Endothelial cell of umbilical vein (primary cell): ENCODE results near the gene NDUFS2. TPM values are rescaled to one million over a fixed set of nuclear protein-coding genes. Genes with fewer than 3 reads are reported as not detected.

ENCODE experiments used
- BruUV-seq: library from RNA; stranded (reverse); fragments of 400-500 nt; replicated peaks from 2 replicates; lab custom pipeline; 2021; lab: Mats Ljungman, UMichigan
- CTCF ChIA-PET: fragments of 300-600, 350-600 bp; sonication (Branson Sonifier 250); formaldehyde crosslinking; loops from one replicate; lab custom pipeline; 2021; ENCODE audit warnings: antibody characterized with exemption, inconsistent platforms; lab: Charles Lee
- POLR2A ChIA-PET: fragments of 300-600, 350-600 bp; sonication (Branson Sonifier 250); formaldehyde crosslinking; loops from one replicate; lab custom pipeline; 2021; ENCODE audit warnings: antibody characterized with exemption, inconsistent platforms; lab: Charles Lee
- DNase-seq: peaks from one replicate; pipeline ENCODE4 v3.0.0-alpha.2; 2011; ENCODE audit warnings: low read depth, low spot score
- FAIRE-seq: peaks from 2 replicates; lab custom pipeline; 2011; peaks lifted over from hg19 to GRCh38; lab: Jason Lieb, UNC
- H2AFZ ChIP-seq: 2 replicates; pipeline ENCODE4 v1.6.0; 2012; ENCODE audit warnings: low read depth, low read length, control low read depth, inconsistent platforms
- H3K27ac ChIP-seq: 2 replicates; pipeline ENCODE4 v1.5.1; 2011; ENCODE audit warnings: low read depth, mild to moderate bottlenecking, control low read depth, low read length, moderate library complexity; ENCODE audit not compliant: insufficient read depth
- H3K27me3 ChIP-seq, 2 experiments: 2 replicates each; pipeline versions ENCODE4 v1.6.0 to v1.6.1; 2011; ENCODE audit warnings: low read length in 2 of 2, mixed read lengths in 1 of 2; ENCODE audit not compliant: control insufficient read depth in 2 of 2, insufficient read depth in 2 of 2
- H3K36me3 ChIP-seq, 2 experiments: 2 replicates in 1 of 2; 3 replicates in 1 of 2; pipeline ENCODE4 v1.5.1; 2011; ENCODE audit warnings: low read length in 2 of 2, mild to moderate bottlenecking in 1 of 2, moderate library complexity in 1 of 2; ENCODE audit not compliant: control insufficient read depth in 2 of 2, insufficient read depth in 2 of 2; ENCODE audit errors: extremely low read depth in 1 of 2
- H3K4me1 ChIP-seq: 3 replicates; pipeline ENCODE4 v1.5.1; 2011; ENCODE audit warnings: mild to moderate bottlenecking, low read length; ENCODE audit not compliant: control insufficient read depth, insufficient read depth; ENCODE audit errors: extremely low read depth
- H3K4me2 ChIP-seq: 2 replicates; pipeline ENCODE4 v1.6.1; 2011; ENCODE audit warnings: low read length, control low read depth, mixed read lengths; ENCODE audit not compliant: insufficient read depth
- H3K4me3 ChIP-seq, 3 experiments: fragments of 200-600 bp in 1 of 3; sonication (generic), shearing (Covaris generic) in 1 of 3; replicated peaks in 1 of 3; 2 replicates each; pipeline ENCODE4 v1.5.1; 2011 to 2016; ENCODE audit warnings: control low read depth in 3 of 3, low read length in 3 of 3, mild to moderate bottlenecking in 2 of 3, inconsistent platforms in 1 of 3, low read depth in 1 of 3, moderate library complexity in 1 of 3; ENCODE audit not compliant: insufficient read depth in 1 of 3
- H3K79me2 ChIP-seq: 2 replicates; pipeline ENCODE4 v1.6.0; 2012; ENCODE audit warnings: low read length, inconsistent platforms; ENCODE audit not compliant: control insufficient read depth, insufficient read depth
- H3K9ac ChIP-seq: replicated peaks from 2 replicates; pipeline ENCODE3; 2011; ENCODE audit warnings: low read length, control low read depth; ENCODE audit not compliant: insufficient read depth; ENCODE audit errors: extremely low read depth
- H3K9me1 ChIP-seq: replicated peaks from 3 replicates; pipeline ENCODE4 v1.6.0; 2011; ENCODE audit warnings: mild to moderate bottlenecking, low read length; ENCODE audit not compliant: control insufficient read depth, insufficient read depth; ENCODE audit errors: extremely low read depth
- H3K9me3 ChIP-seq: replicated peaks from 2 replicates; pipeline ENCODE4 v1.5.1; 2012; ENCODE audit warnings: low read length, inconsistent platforms; ENCODE audit not compliant: control insufficient read depth, insufficient read depth
- H4K20me1 ChIP-seq: replicated peaks from 2 replicates; pipeline ENCODE3; 2011; ENCODE audit warnings: mild to moderate bottlenecking, low read length; ENCODE audit not compliant: control insufficient read depth, insufficient read depth; ENCODE audit errors: extremely low read depth
- EZH2 ChIP-seq: IDR thresholded peaks from 2 replicates; pipeline ENCODE4 v1.6.1; 2012; ENCODE audit warnings: borderline replicate concordance, low read depth, mild to moderate bottlenecking, moderate library complexity, low read length, inconsistent platforms; ENCODE audit not compliant: severe bottlenecking
- FOS ChIP-seq: IDR thresholded peaks from 2 replicates; pipeline ENCODE4 v1.6.1; 2011; ENCODE audit warnings: mild to moderate bottlenecking, low read length, moderate library complexity, borderline replicate concordance; ENCODE audit not compliant: insufficient read depth
- GATA2 ChIP-seq: IDR thresholded peaks from 2 replicates; pipeline ENCODE4 v1.7.0; 2011; ENCODE audit warnings: low read depth, mild to moderate bottlenecking, moderate library complexity, mixed read lengths, low read length; ENCODE audit not compliant: insufficient read length, insufficient read depth
- JUN ChIP-seq: IDR thresholded peaks from 2 replicates; pipeline ENCODE4 v1.6.1; 2011; ENCODE audit warnings: borderline replicate concordance, low read depth; ENCODE audit not compliant: insufficient read length, insufficient read depth
- MYC ChIP-seq: IDR thresholded peaks from one replicate; pipeline ENCODE4 v1.6.1; 2011; ENCODE audit warnings: mild to moderate bottlenecking, low read depth, low read length
- POLR2A ChIP-seq: IDR thresholded peaks from 2 replicates; pipeline ENCODE4 v1.6.1; 2012; ENCODE audit warnings: low read depth, mild to moderate bottlenecking, control low read depth, low read length
- POLR2AphosphoS5 ChIP-seq: IDR thresholded peaks from 2 replicates; pipeline ENCODE4 v1.6.1; 2012; ENCODE audit warnings: low read depth, mild to moderate bottlenecking, control low read depth, low read length, moderate library complexity; ENCODE audit not compliant: insufficient read depth
- dilution Hi-C: fragments of 300-500 bp; cut with MboI; formaldehyde crosslinking; loops from one replicate; pipeline ENCODE4 v1.15.0; 2019; ENCODE audit warnings: low sequenced_read_pairs; ENCODE audit not compliant: extremely low pct_ligation_motif_present
- intact Hi-C: fragments of 100-400 bp; cut with micrococcal nuclease; formaldehyde crosslinking; loops from one replicate; pipeline ENCODE4 v1.10.0; 2022
- polyA plus RNA-seq, 4 experiments: library from polyadenylated mRNA; depleted of rRNA in 3 of 4; stranded (reverse) in 3 of 4; unstranded in 1 of 4; fragments of >200 nt; gene quantifications; 2 replicates each; pipeline versions ENCODE4 v1.2.1 to v1.2.3, GENCODE V29; 2011 to 2012; ENCODE audit warnings: missing spikeins in 1 of 4
- total RNA-seq: library from RNA; stranded (reverse); gene quantifications from 2 replicates; pipeline ENCODE4 v1.2.3, GENCODE V29; 2021
- TF ChIP-seq, protein P1 (sequence below), 2 donors: IDR thresholded peaks; 1 replicate in 1 of 2; 2 replicates in 1 of 2; pipeline ENCODE4 v1.5.1; 2011; ENCODE audit warnings: low read length in 2 of 2, mild to moderate bottlenecking in 2 of 2, moderate library complexity in 2 of 2, control low read depth in 1 of 2, inconsistent platforms in 1 of 2, low read depth in 1 of 2; ENCODE audit not compliant: insufficient read depth in 1 of 2; ENCODE audit errors: extremely low read depth in 1 of 2
- TF ChIP-seq, protein P2 (sequence below): IDR thresholded peaks from 2 replicates; pipeline ENCODE4 v1.6.1; 2011; ENCODE audit not compliant: insufficient read depth, insufficient read length

Gene NDUFS2
- total and polyA plus RNA-seq, 2 donors (not counting 3 experiments of a cell fraction or from before 2014, with no cell fraction given), result 95.1 to 130 TPM

DNA sequence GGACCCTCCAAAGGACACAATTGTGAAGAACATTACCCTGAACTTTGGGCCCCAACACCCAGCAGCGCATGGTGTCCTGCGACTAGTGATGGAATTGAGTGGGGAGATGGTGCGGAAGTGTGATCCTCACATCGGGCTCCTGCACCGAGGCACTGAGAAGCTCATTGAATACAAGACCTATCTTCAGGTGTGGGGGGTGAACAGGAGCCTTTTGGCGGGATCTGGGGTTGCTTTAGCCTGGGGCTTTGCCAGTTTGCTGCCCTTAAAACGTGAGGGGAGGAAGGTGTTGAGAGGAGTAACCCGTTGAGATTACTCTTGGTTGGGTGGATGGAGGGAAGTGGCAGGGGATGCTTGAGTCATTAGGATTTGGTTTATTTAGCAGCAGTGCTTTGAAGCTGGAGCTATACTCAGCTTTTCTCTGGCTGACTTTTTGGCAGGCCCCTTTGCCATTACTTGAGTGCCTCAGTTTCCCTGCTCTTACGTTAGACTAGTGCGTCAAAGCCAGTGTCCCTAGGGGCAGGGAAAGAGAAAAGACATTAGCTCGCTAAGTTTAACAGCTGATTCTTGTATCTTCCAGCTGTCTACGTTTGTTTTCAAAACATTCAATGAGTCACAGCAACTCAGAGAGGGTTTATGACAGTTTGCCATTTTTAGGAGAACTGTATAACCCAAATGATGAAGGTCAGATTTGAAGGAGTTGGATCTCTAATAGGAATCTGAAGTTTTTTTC is 4.4 kb downstream of the NDUFS2 start:
- H2AFZ ChIP-seq, result no peak overlapping the region
- dilution Hi-C loops (no loop called here), intact Hi-C loops (no loop called here)
- no peaks in the 10 kb centered on the region for H3K9me3 ChIP-seq
- H4K20me1 ChIP-seq, result no peaks in the 10 kb centered on the region
- H3K9me1 ChIP-seq, result no peaks in the 10 kb centered on the region
- no peaks in the 10 kb centered on the region for H3K27me3 ChIP-seq
- peaks cover 19 to 29% of the 10 kb centered on the region in 2 experiments for H3K36me3 ChIP-seq
- no TSS peak for BruUV-seq
- no peak for TF ChIP-seq JUN
- no peak for TF ChIP-seq EZH2
- TF ChIP-seq FOS, result peak; percentile 22
- H3K4me2 ChIP-seq, result no peak overlapping the region
- peaks cover 36% of the 10 kb centered on the region for H3K79me2 ChIP-seq
- no peak for FAIRE-seq
- CTCF ChIA-PET, result interaction anchor here (0.7 to 5.1 kb wide), 12 partner anchors 8 to 178 kb away, joined by 3 to 28 read pairs (median 4); partner anchors contain the start of genes ADAMTS4, FCER1G and TOMM40L
- no peak overlapping the region for H3K4me3 ChIP-seq
- H3K4me1 ChIP-seq, result peaks cover 20% of the 10 kb centered on the region
- POLR2A ChIA-PET, result interaction anchor here (0.5 to 0.6 kb wide), 2 partner anchors 11 to 15 kb away, joined by 3 to 4 read pairs; no protein-coding TSS in a partner anchor
- H3K27ac ChIP-seq, result peak overlapping the region; percentile 35
- no peak overlapping the region for H3K9ac ChIP-seq
- DNase-seq, result no peak

DNA sequence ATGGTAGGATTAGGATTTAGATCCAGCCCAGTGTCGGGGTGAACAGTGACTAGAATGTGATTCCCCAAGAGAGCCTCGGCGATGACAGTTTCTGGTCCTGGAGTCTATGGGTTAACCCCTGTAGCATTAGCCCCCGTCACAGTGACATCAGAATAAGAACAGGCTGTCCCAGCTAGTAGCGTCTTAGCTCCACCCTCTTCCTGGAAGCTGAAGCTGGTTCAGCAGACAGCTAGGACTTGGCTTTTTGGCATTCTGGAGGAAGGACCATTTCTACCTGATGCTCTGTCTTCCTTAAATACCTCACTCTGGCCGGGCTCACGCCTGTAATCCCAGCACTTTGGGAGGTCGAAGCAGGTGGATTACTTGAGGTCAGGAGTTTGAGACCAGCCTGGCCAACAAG is 5.0 kb downstream of the NDUFS2 start:
- dilution Hi-C loops, result no loop called here

More for the DNA sequence above, 5.0 kb downstream of the NDUFS2 start:
- DNase-seq (no peak), FAIRE-seq (no peak)
- Histone ChIP-seq H3K9me3 (no peaks in the 10 kb centered on the region), H3K4me3 (no peak overlapping the region), H4K20me1 (no peaks in the 10 kb centered on the region), H3K27me3 (no peaks in the 10 kb centered on the region), H3K36me3 (peaks cover 21 to 34% of the 10 kb centered on the region in 2 experiments), H3K4me2 (no peak overlapping the region), H3K27ac (peak overlapping the region; percentile 35), H3K4me1 (peaks cover 17% of the 10 kb centered on the region), H2AFZ (no peak overlapping the region), H3K9me1 (no peaks in the 10 kb centered on the region), H3K79me2 (peaks cover 36% of the 10 kb centered on the region), H3K9ac (no peak overlapping the region)
- no TSS peak for BruUV-seq
- no peak for TF ChIP-seq JUN
- TF ChIP-seq, protein P1, sequence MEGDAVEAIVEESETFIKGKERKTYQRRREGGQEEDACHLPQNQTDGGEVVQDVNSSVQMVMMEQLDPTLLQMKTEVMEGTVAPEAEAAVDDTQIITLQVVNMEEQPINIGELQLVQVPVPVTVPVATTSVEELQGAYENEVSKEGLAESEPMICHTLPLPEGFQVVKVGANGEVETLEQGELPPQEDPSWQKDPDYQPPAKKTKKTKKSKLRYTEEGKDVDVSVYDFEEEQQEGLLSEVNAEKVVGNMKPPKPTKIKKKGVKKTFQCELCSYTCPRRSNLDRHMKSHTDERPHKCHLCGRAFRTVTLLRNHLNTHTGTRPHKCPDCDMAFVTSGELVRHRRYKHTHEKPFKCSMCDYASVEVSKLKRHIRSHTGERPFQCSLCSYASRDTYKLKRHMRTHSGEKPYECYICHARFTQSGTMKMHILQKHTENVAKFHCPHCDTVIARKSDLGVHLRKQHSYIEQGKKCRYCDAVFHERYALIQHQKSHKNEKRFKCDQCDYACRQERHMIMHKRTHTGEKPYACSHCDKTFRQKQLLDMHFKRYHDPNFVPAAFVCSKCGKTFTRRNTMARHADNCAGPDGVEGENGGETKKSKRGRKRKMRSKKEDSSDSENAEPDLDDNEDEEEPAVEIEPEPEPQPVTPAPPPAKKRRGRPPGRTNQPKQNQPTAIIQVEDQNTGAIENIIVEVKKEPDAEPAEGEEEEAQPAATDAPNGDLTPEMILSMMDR (IDR thresholded peaks at IDR 0.05; ENCODE audit: extremely low read depth in 1 of 2, insufficient read depth in 1 of 2, low read depth in 1 of 2, low read length in 2 of 2), result no peak
- no peak for TF ChIP-seq GATA2
- no peak for TF ChIP-seq FOS
- TF ChIP-seq POLR2A, result no peak
- no peak for TF ChIP-seq EZH2
- TF ChIP-seq, protein P2, sequence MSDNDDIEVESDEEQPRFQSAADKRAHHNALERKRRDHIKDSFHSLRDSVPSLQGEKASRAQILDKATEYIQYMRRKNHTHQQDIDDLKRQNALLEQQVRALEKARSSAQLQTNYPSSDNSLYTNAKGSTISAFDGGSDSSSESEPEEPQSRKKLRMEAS, result no peak
- no peak for TF ChIP-seq POLR2AphosphoS5
- TF ChIP-seq MYC, result no peak
- intact Hi-C loops, result no loop called here
- POLR2A ChIA-PET, result no interaction called here
- CTCF ChIA-PET, result interaction anchor here (0.8 to 3.5 kb wide), 9 partner anchors 8 to 175 kb away, joined by 3 to 20 read pairs (median 4); partner anchors contain the start of genes ADAMTS4, FCER1G and TOMM40L
